ENCODE measurements around the gene UBAP2L. TPM values are rescaled to one million over a fixed set of nuclear protein-coding genes. Genes with fewer than 3 reads are reported as not detected.
"Not testable (repeated sequence)": the region's sequence is repeated elsewhere in the genome, so short reads cannot be mapped to it uniquely, and the experiment has no call there.

Gene UBAP2L
- polyA plus RNA-seq, 2 donors: 50.9 to 52.7 TPM

DNA sequence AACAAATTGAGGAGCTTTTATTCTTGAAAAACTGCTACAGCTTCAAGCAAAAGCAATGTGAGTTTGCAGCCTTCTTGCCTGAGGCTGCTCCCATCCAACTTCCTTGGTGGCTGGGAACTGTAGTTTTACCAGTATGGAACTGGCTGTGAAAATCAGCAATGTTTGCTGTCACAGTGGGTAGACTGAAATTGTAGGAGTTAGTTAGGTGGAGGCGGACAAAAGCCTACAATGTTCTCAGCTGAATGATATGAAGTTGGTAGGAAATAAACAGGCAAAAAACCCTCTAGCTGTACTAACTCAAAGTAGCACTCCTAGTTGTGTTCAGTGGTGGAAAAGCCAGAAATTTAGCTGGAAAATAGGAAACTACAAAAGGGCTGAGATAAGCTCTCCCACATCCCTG lies 70.2 kb downstream of the UBAP2L start:
- no peak overlapping the region for H3K27ac ChIP-seq (ENCODE audit: low read depth in 2 of 2, low read length in 1 of 2)
- H3K9me3 ChIP-seq (ENCODE audit: control insufficient read depth in 2 of 2, insufficient read depth in 1 of 2, low read depth in 1 of 2, low read length in 1 of 2): peaks cover 0 to 3% of the 10 kb centered on the region in 2 donors
- H3K27me3 ChIP-seq (ENCODE audit: control insufficient read depth in 1 of 2, insufficient read depth in 2 of 2, low read length in 2 of 2): no peaks in the 10 kb centered on the region
- no peaks in the 10 kb centered on the region for H3K36me3 ChIP-seq (ENCODE audit: control insufficient read depth in 2 of 2, insufficient read depth in 2 of 2, low read length in 1 of 2)
- H3K4me3 ChIP-seq (ENCODE audit: low read depth in 1 of 2, low read length in 2 of 2): no peak overlapping the region
- WGBS, 2 donors: 89 to 93% methylated on average over 1 of the region's 1 CpG
- H3K4me1 ChIP-seq (ENCODE audit: control insufficient read depth in 2 of 2, insufficient read depth in 2 of 2, low read length in 1 of 2): no peaks in the 10 kb centered on the region

DNA sequence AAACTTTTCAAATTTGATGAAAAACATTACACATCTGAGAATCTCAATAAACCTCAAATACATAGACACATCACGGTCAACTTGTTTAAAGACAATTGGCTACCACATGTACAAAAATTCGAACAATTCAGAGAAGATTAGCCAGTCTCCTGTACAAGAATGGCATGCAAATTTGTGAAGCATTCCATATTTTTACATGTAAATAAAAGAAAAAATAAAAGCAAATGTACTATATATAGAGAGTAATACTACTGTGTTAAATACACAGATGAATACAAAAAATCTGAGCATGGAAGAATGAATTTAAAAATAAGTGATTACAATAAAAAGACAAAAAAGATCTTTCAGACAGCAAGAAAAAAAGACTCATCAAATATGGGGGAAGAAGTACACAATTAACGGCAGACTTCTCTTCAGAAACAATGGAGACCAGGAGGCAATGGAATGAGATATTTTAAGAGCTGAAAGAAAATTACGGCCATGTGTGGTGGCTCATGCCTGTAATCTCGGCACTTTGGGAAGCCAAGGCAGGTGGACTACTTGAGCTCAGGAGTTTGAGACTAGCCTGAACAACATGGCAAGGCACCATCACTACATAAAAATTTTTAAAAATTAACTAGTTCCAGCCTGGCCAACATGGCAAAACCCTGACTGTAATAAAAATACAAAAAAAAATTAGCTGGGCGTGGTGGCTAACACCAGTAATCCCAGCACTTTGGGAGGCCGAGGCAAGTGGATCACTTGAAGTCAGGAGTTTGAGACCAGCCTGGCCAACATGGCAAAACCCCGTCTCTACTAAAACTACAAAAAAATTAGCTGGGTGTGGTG lies 74.9 kb downstream of the UBAP2L start:
- Histone ChIP-seq H3K4me1 (ENCODE audit: control insufficient read depth in 2 of 2, insufficient read depth in 2 of 2, low read length in 1 of 2) (no peaks in the 10 kb centered on the region), H3K27me3 (ENCODE audit: control insufficient read depth in 1 of 2, insufficient read depth in 2 of 2, low read length in 2 of 2) (no peaks in the 10 kb centered on the region), H3K27ac (ENCODE audit: low read depth in 2 of 2, low read length in 1 of 2) (no peak overlapping the region), H3K9me3 (ENCODE audit: control insufficient read depth in 2 of 2, insufficient read depth in 1 of 2, low read depth in 1 of 2, low read length in 1 of 2) (peaks cover 0 to 3% of the 10 kb centered on the region in 2 donors), H3K4me3 (ENCODE audit: low read depth in 1 of 2, low read length in 2 of 2) (no peak overlapping the region), H3K36me3 (ENCODE audit: control insufficient read depth in 2 of 2, insufficient read depth in 2 of 2, low read length in 1 of 2) (no peaks in the 10 kb centered on the region)
- 78 to 79% methylated on average over 8 of the region's 8 CpGs for WGBS, 2 donors

DNA sequence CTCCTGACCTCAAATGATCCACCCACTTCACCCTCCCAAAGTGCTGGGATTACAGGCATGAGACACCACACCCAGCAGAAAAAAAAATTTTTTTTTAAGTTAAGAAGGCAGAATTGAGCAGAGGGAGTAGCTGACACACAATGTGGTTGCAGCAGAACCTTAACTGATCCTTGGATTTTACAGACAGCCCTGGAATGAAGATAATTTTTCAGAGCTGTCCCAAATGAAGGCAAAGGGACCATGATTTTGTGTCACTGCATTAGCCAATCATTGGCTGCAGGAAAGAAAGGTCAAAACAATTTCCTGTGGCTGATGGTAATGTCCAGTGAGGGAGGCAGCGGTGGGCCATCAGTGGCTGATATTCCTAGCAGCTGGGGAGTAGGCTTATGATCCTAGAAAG lies 80.8 kb downstream of the UBAP2L start:
- H3K4me1 ChIP-seq (ENCODE audit: control insufficient read depth in 2 of 2, insufficient read depth in 2 of 2, low read length in 1 of 2): no peaks in the 10 kb centered on the region
- H3K27me3 ChIP-seq (ENCODE audit: control insufficient read depth in 1 of 2, insufficient read depth in 2 of 2, low read length in 2 of 2): no peaks in the 10 kb centered on the region
- 78 to 96% methylated on average over 1 of the region's 1 CpG for WGBS, 2 donors
- no peak overlapping the region for H3K4me3 ChIP-seq (ENCODE audit: low read depth in 1 of 2, low read length in 2 of 2)
- H3K9me3 ChIP-seq (ENCODE audit: control insufficient read depth in 2 of 2, insufficient read depth in 1 of 2, low read depth in 1 of 2, low read length in 1 of 2): no peaks in the 10 kb centered on the region
- H3K36me3 ChIP-seq (ENCODE audit: control insufficient read depth in 2 of 2, insufficient read depth in 2 of 2, low read length in 1 of 2): no peaks in the 10 kb centered on the region
- no peak overlapping the region for H3K27ac ChIP-seq (ENCODE audit: low read depth in 2 of 2, low read length in 1 of 2)

DNA sequence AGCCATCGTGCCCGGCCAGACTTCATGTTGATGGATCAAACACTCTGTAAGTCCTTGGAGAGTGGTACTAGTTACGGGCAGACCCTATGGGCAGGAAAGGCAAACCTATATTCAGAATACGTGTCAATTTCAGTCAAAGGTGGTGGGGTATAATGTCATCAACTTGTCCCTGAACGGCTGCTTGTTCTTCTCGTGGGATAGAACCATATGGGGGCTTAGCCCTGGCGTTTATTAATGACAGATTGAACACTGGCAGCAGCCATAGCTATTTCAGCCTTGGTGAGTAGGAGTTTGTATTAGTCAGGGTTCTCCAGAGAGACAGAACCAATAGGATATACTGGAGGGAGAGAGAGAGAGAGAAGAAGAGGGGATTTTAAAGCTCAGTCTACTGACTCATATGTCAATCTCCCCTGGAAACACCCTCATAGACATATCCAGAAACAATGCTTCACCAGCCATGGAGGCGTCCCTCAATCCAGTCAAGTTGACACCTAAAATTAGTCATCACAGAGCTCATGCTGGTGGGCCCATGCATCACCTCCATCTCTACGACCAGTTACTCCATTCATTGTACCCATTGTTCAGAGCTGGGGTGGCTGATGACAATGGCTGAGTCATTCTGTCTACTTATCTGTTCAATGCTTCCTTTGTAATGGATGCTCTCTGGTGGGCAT lies 84.0 kb downstream of the UBAP2L start:
- Histone ChIP-seq H3K9me3 (ENCODE audit: control insufficient read depth in 2 of 2, insufficient read depth in 1 of 2, low read depth in 1 of 2, low read length in 1 of 2) (peaks cover 0 to 2% of the 10 kb centered on the region in 2 donors), H3K27me3 (ENCODE audit: control insufficient read depth in 1 of 2, insufficient read depth in 2 of 2, low read length in 2 of 2) (no peaks in the 10 kb centered on the region), H3K4me3 (ENCODE audit: low read depth in 1 of 2, low read length in 2 of 2) (no peak overlapping the region), H3K36me3 (ENCODE audit: control insufficient read depth in 2 of 2, insufficient read depth in 2 of 2, low read length in 1 of 2) (no peaks in the 10 kb centered on the region), H3K4me1 (ENCODE audit: control insufficient read depth in 2 of 2, insufficient read depth in 2 of 2, low read length in 1 of 2) (no peaks in the 10 kb centered on the region), H3K27ac (ENCODE audit: low read depth in 2 of 2, low read length in 1 of 2) (no peak overlapping the region)
- WGBS, 2 donors: 71 to 76% methylated on average over 9 of the region's 9 CpGs

DNA sequence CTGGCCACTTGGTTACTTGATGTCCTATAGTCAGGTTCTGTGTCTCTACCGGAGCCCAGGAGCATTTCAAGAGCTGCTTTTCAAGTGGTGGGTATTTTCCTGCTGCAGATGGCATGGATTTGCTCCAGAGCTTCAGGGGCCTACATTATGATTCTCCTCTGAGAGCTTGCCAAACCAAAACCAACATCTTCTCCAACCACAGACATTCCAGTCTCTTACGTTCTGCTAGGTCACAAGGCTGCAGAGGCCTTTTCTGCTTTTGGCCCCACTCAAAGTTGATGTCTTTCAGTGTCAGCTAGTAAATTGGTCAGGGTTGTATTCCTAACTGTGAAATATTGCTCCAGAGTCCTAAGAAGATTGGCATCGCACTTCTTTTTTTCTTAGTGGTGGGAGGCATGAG lies 85.4 kb downstream of the UBAP2L start:
- Histone ChIP-seq H3K4me1 (ENCODE audit: control insufficient read depth in 2 of 2, insufficient read depth in 2 of 2, low read length in 1 of 2) (no peaks in the 10 kb centered on the region), H3K36me3 (ENCODE audit: control insufficient read depth in 2 of 2, insufficient read depth in 2 of 2, low read length in 1 of 2) (no peaks in the 10 kb centered on the region), H3K27ac (ENCODE audit: low read depth in 2 of 2, low read length in 1 of 2) (no peak overlapping the region), H3K4me3 (ENCODE audit: low read depth in 1 of 2, low read length in 2 of 2) (no peak overlapping the region), H3K27me3 (ENCODE audit: control insufficient read depth in 1 of 2, insufficient read depth in 2 of 2, low read length in 2 of 2) (no peaks in the 10 kb centered on the region), H3K9me3 (ENCODE audit: control insufficient read depth in 2 of 2, insufficient read depth in 1 of 2, low read depth in 1 of 2, low read length in 1 of 2) (peaks cover 0 to 2% of the 10 kb centered on the region in 2 donors)
- 84 to 92% methylated on average over 3 of the region's 3 CpGs for WGBS, 2 donors

DNA sequence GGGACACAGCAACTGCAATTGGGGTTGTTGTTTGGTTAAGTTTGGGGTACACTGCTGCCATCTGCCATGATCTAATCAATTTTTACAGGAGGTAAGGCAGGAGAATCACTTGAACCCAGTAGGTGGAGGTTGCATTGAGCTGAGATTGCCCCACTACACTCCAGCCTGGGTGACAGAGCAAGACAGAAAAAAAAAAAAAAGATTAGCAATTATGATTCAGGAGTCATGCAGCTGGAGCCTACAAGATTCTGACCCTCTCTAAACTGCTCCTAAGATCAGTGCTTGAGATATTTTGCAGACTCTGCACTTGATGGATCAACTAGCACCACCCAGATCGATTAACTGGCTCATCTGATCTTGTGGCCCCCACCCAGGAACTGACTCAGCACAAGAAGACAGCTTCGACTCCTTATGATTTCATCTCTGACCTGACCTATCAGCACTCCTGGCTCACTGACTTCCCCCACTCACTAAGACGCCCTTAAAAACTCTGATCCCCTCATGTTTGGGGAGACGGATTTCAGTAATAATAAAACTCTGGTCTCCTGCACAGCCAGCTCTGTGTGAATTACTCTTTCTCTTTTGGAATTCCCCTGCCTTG lies 87.0 kb downstream of the UBAP2L start:
- not testable (repeated sequence) for H3K36me3 ChIP-seq (ENCODE audit: control insufficient read depth in 2 of 2, insufficient read depth in 2 of 2, low read length in 1 of 2); H3K4me1 ChIP-seq (ENCODE audit: control insufficient read depth in 2 of 2, insufficient read depth in 2 of 2, low read length in 1 of 2); H3K4me3 ChIP-seq (ENCODE audit: low read depth in 1 of 2, low read length in 2 of 2); H3K27ac ChIP-seq (ENCODE audit: low read depth in 2 of 2, low read length in 1 of 2); H3K9me3 ChIP-seq (ENCODE audit: control insufficient read depth in 2 of 2, insufficient read depth in 1 of 2, low read depth in 1 of 2, low read length in 1 of 2); H3K27me3 ChIP-seq (ENCODE audit: control insufficient read depth in 1 of 2, insufficient read depth in 2 of 2, low read length in 2 of 2)
- WGBS, 2 donors: 36 to 52% methylated on average over 4 of the region's 4 CpGs

DNA sequence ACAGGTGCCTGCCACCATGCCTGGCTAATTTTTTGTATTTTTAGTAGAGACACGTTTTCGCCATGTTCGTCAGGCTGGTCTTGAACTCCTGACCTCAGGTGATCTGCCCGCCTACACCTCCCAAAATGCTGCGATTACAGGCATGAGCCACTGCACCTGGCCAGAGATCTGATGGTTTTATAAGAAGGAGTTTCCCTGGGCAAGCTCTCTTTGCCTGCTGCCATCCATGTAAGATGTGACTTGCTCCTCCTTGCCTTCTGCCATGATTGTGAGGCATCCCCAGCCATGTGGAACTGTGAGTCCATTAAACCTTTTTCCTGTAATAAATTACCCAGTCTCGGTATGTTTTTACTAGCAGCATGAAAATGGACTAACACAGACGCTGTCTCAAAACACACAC lies 88.4 kb downstream of the UBAP2L start:
- H3K36me3 ChIP-seq (ENCODE audit: control insufficient read depth in 2 of 2, insufficient read depth in 2 of 2, low read length in 1 of 2); H3K9me3 ChIP-seq (ENCODE audit: control insufficient read depth in 2 of 2, insufficient read depth in 1 of 2, low read depth in 1 of 2, low read length in 1 of 2); H3K27me3 ChIP-seq (ENCODE audit: control insufficient read depth in 1 of 2, insufficient read depth in 2 of 2, low read length in 2 of 2); H3K4me3 ChIP-seq (ENCODE audit: low read depth in 1 of 2, low read length in 2 of 2); H3K4me1 ChIP-seq (ENCODE audit: control insufficient read depth in 2 of 2, insufficient read depth in 2 of 2, low read length in 1 of 2); H3K27ac ChIP-seq (ENCODE audit: low read depth in 2 of 2, low read length in 1 of 2): not testable (repeated sequence)
- WGBS, 2 donors: 85 to 90% methylated on average over 7 of the region's 7 CpGs

DNA sequence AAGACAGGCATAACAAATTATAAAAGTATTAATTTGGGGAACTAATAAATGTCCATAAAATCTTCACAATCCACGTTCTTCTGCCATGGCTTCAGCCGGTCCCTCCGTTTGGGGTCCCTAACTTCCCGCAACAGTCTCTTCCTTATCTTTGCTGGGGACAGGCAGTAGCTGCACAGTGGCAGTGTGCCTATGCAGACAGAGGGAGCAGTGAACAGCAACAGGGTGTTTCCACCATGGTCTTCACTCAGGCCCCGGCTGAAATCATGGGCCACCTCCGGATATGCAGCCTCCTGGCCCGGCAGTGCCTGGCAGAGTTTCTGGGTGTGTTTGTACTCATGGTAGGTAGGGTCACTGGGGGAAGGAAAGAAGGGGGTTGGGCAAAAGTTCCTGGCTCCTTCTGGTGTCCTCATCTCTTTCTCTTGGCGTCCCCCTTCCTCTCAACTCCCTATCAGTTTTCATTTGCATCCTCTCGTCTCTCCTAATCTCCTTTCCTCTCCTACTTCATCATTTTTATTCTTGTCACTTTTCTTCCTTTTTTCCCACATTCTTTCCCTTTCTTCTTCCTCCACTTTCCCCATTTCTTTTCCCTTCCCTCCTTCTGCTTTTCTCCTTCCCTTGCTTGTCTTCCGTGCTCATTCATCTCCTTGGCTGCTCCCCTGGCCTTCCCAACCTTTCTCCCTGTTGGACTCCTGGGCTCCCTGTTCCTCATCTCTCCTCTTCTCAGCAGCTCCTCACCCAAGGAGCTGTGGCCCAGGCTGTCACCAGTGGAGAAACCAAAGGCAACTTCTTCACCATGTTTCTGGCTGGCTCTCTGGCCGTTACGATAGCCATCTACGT lies 91.7 kb downstream of the UBAP2L start:
- H3K4me1 ChIP-seq (ENCODE audit: control insufficient read depth in 2 of 2, insufficient read depth in 2 of 2, low read length in 1 of 2); H3K36me3 ChIP-seq (ENCODE audit: control insufficient read depth in 2 of 2, insufficient read depth in 2 of 2, low read length in 1 of 2); H3K4me3 ChIP-seq (ENCODE audit: low read depth in 1 of 2, low read length in 2 of 2); H3K9me3 ChIP-seq (ENCODE audit: control insufficient read depth in 2 of 2, insufficient read depth in 1 of 2, low read depth in 1 of 2, low read length in 1 of 2); H3K27me3 ChIP-seq (ENCODE audit: control insufficient read depth in 1 of 2, insufficient read depth in 2 of 2, low read length in 2 of 2); H3K27ac ChIP-seq (ENCODE audit: low read depth in 2 of 2, low read length in 1 of 2): not testable (repeated sequence)
- WGBS, 2 donors: 77 to 87% methylated on average over 13 of the region's 13 CpGs

DNA sequence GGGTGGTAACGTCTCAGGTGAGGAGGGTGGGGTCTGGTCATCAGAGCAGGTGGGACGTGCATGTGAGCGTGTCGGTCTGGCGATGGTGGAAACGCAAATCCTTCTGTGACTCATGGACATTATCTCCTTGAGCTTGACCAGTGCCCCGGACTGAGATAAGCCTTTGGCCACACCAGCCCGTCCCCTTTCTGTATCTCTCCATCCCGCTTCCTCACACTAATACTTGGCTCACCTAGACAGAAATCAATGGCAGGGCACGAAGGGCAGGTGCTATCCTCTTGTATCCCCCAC lies 92.3 kb downstream of the UBAP2L start:
- no peaks in the 10 kb centered on the region for H3K27me3 ChIP-seq (ENCODE audit: control insufficient read depth in 1 of 2, insufficient read depth in 2 of 2, low read length in 2 of 2)
- peaks cover 0 to 2% of the 10 kb centered on the region in 2 donors for H3K9me3 ChIP-seq (ENCODE audit: control insufficient read depth in 2 of 2, insufficient read depth in 1 of 2, low read depth in 1 of 2, low read length in 1 of 2)
- no peak overlapping the region for H3K4me3 ChIP-seq (ENCODE audit: low read depth in 1 of 2, low read length in 2 of 2)
- H3K4me1 ChIP-seq (ENCODE audit: control insufficient read depth in 2 of 2, insufficient read depth in 2 of 2, low read length in 1 of 2): no peaks in the 10 kb centered on the region
- no peak overlapping the region for H3K27ac ChIP-seq (ENCODE audit: low read depth in 2 of 2, low read length in 1 of 2)
- WGBS, 2 donors: 80 to 84% methylated on average over 10 of the region's 10 CpGs
- H3K36me3 ChIP-seq (ENCODE audit: control insufficient read depth in 2 of 2, insufficient read depth in 2 of 2, low read length in 1 of 2): no peaks in the 10 kb centered on the region
